Mucosa of descending colon (tissue), 3 donors: Measurements from ENCODE around the gene ZNF358. TPM values are rescaled to one million over a fixed set of nuclear protein-coding genes. Genes with fewer than 3 reads are reported as not detected.

Experiments used
- ATAC-seq: fragments of 200-7000 bp; cut with Tn5 transposase; one replicate; pipeline ENCODE4 v1.9.1; 2020; ENCODE audit warnings: mild to moderate bottlenecking, moderate library complexity
- DNase-seq, 3 donors: peaks; one replicate each; pipeline ENCODE4 v3.0.0-alpha.2; 2020
- H3K36me3 ChIP-seq: fragments of 200-600 bp; one replicate; pipeline ENCODE4 v1.8.0; 2021; ENCODE audit warnings: low read depth, mild to moderate bottlenecking
- H3K4me1 ChIP-seq: fragments of 200-600 bp; one replicate; pipeline ENCODE4 v1.8.0; 2021; ENCODE audit warnings: low read depth, mild to moderate bottlenecking
- H3K4me3 ChIP-seq: fragments of 200-600 bp; one replicate; pipeline ENCODE4 v1.8.0; 2021; ENCODE audit warnings: mild to moderate bottlenecking
- H3K9me3 ChIP-seq: fragments of 200-600 bp; one replicate; pipeline ENCODE4 v1.8.0; 2021; ENCODE audit warnings: mild to moderate bottlenecking
- intact Hi-C, 2 donors: fragments of 100-400 bp; cut with DNase I in 1 of 2; cut with micrococcal nuclease in 1 of 2; formaldehyde crosslinking; loops; one replicate each; pipeline versions ENCODE4 v1.11.0 to v1.11.1; 2022; cut with DNase I, micrococcal nuclease
- total RNA-seq, 3 donors: library from RNA; stranded (reverse); fragmentation: NEBNext Ultra II Directional in 2 of 3; extraction: Animal tissue kit (Norgen Biotek cat#: 25700) in 2 of 3; gene quantifications; one replicate each; pipeline versions ENCODE4 v1.2.1 to v1.2.4, GENCODE V29; 2021 to 2023
- TF ChIP-seq, protein P1 (sequence below): fragments of 200-600 bp; IDR thresholded peaks from one replicate; pipeline ENCODE4 v1.8.0; 2022; ENCODE audit warnings: antibody characterized with exemption, mild to moderate bottlenecking
- donor health status: DM: no; HTN: no; CAD: no; lungs with moderate emphysema.
- donor health status: DM: no; HTN: no; CAD: no.
- donor health status: DM: no; HTN: yes; CAD: no.

Gene ZNF358
- total RNA-seq, 3 donors from 2014 or later = 31.7 to 88.8 (median 42.1) TPM

- Histone ChIP-seq H3K4me1 (peaks cover 5% of the 10 kb centered on the region), H3K4me3 (no peak overlapping the region), H3K9me3 (no peaks in the 10 kb centered on the region), H3K36me3 (no peaks in the 10 kb centered on the region)
- DNase-seq = no peak
- ATAC-seq = no peak
- TF ChIP-seq, protein P1, sequence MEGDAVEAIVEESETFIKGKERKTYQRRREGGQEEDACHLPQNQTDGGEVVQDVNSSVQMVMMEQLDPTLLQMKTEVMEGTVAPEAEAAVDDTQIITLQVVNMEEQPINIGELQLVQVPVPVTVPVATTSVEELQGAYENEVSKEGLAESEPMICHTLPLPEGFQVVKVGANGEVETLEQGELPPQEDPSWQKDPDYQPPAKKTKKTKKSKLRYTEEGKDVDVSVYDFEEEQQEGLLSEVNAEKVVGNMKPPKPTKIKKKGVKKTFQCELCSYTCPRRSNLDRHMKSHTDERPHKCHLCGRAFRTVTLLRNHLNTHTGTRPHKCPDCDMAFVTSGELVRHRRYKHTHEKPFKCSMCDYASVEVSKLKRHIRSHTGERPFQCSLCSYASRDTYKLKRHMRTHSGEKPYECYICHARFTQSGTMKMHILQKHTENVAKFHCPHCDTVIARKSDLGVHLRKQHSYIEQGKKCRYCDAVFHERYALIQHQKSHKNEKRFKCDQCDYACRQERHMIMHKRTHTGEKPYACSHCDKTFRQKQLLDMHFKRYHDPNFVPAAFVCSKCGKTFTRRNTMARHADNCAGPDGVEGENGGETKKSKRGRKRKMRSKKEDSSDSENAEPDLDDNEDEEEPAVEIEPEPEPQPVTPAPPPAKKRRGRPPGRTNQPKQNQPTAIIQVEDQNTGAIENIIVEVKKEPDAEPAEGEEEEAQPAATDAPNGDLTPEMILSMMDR = no peak
- intact Hi-C loops = no loop called here
Measured at GRCh38 chr19:7544626-7545025, 28.7 kb downstream of the ZNF358 start.

DNA sequence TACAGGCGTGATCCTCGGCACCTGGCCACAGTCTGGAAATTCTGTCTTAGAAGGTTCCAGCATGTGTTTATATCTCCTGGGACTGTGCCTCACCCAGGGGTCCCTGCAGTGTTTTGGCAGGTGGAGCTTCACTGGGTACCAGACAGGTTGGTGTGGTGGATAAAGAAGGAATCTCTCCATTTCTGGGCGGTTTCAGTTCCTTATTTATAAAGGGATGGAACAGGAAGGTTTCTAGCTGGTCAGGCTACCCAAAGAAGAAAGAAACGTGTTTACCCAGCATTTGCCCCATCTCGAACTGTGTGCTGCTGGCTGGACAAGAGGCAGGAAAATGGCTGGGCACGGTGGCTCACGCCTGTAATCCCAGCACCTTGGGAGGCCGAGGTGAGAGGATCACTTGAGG lies 29.4 kb downstream of the ZNF358 start:
- intact Hi-C loops = no loop called here

DNA sequence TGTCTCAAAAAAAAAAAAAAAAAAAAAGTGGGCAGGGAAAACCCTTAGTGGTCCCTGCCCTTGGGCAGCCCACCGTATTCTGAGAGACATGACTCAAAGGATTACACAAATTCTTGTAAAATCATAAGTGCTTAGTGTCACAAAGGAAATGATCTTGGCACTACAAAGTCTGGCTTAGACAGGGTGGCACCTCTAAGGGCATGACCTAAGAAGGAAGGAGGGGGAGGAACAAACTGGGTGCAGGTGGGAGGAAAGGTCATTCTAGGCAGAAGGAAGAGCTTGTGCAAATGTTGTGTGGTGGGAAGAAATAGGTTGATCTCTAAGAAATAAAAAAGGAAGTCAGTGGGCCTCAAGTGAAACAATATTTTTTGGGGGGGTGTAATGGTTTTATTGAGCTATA lies 30.0 kb downstream of the ZNF358 start:
- TF ChIP-seq, protein P1 = no peak
- Histone ChIP-seq H3K4me1 (peaks cover 5% of the 10 kb centered on the region), H3K4me3 (no peak overlapping the region), H3K36me3 (no peaks in the 10 kb centered on the region), H3K9me3 (no peaks in the 10 kb centered on the region)
- ATAC-seq = peak; percentile 80
- intact Hi-C loops = no loop called here
- peak in 1 of 3 donors; percentile 43 for DNase-seq

More for the DNA sequence above, 29.4 kb downstream of the ZNF358 start:
- TF ChIP-seq, protein P1 = no peak
- Histone ChIP-seq H3K4me1 (peaks cover 5% of the 10 kb centered on the region), H3K9me3 (no peaks in the 10 kb centered on the region), H3K36me3 (no peaks in the 10 kb centered on the region), H3K4me3 (no peak overlapping the region)
- ATAC-seq = no peak
- DNase-seq = no peak

DNA sequence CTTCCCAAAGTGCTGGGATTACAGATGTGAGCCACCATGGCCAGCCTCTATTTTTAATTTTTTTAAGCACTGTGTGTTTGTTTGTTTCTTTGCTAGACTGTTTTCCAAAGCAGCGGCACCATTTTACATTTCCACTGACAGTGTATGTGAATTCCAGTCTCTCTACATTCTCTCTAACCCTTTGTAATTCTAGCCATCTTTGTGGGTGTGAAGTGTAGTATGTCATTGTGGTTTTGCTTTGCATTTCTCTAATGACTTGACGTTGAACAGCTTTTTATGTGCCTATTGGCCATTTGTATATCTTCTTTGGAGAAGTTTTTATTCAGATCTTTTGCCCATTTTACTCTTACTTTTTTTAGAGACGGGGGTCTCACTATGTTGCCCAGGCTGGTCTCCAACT lies 31.3 kb downstream of the ZNF358 start:
- intact Hi-C loops = no loop called here
- DNase-seq = no peak
- ATAC-seq = no peak
- Histone ChIP-seq H3K4me3 (no peak overlapping the region), H3K36me3 (no peaks in the 10 kb centered on the region), H3K9me3 (no peaks in the 10 kb centered on the region), H3K4me1 (peaks cover 5% of the 10 kb centered on the region)
- TF ChIP-seq, protein P1 = no peak

DNA sequence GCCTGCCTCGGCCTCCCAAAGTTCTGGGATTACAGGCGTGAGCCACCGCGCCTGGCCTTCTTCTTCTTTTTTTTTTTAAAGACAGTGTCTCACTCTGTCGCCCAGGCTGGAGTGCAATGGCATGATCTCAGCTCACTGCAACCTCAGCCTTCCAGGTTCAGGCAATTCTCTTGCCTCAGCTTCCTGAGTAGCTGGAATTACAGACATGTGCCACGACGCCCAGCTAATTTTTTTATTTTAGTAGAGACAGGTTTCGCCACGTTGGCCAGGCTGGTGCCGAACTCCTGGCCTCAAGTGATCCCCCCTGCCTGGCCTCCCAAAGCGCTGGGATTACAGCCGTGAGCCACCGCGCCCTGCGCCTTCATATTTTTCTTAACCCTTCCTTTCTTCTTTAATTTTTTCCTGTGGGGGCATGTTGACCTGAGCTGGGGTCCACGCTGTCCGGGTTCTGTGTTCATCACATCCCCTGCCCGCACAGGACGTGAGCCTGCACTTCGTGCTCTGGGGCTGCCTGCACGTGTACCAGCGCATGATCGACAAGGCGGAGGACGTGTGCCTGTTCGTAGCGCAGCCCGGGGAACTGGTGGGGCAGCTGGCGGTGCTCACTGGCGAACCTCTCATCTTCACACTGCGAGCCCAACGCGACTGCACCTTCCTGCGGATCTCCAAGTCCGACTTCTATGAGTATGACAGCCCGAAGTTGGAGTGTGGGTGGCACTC lies 33.7 kb downstream of the ZNF358 start:
- no peak for ATAC-seq
- intact Hi-C loops = no loop called here
- Histone ChIP-seq H3K4me1 (peaks cover 5% of the 10 kb centered on the region), H3K36me3 (no peaks in the 10 kb centered on the region), H3K9me3 (no peaks in the 10 kb centered on the region), H3K4me3 (no peak overlapping the region)
- no peak for DNase-seq
- TF ChIP-seq, protein P1 = no peak
